ENCODE measurements around the gene SUSD6. TPM values are rescaled to one million over a fixed set of nuclear protein-coding genes. Genes with fewer than 3 reads are reported as not detected.

The SUSD6 gene
- total RNA-seq, 1 donor from 2014 or later, result 23.9 TPM

DNA sequence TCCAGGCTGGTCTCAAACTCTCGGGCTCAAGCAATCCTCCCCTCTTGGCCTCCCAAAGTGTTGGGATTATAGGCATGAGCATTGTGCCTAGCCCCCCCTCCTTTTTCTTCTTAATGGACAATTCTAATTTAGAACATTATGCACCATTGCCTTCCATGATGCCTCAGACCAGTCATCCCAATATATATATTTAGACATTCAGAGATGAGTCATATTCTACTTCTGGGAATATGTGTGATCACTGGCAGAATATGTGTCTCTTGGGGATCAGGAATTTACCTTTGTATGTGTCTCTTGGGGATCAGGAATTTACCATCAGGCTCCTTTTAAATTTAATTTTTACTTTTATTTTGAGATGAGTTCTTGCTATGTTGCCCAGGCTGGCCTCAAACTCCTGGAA is 29.2 kb upstream of the SUSD6 start:
- TF ChIP-seq, protein P1, sequence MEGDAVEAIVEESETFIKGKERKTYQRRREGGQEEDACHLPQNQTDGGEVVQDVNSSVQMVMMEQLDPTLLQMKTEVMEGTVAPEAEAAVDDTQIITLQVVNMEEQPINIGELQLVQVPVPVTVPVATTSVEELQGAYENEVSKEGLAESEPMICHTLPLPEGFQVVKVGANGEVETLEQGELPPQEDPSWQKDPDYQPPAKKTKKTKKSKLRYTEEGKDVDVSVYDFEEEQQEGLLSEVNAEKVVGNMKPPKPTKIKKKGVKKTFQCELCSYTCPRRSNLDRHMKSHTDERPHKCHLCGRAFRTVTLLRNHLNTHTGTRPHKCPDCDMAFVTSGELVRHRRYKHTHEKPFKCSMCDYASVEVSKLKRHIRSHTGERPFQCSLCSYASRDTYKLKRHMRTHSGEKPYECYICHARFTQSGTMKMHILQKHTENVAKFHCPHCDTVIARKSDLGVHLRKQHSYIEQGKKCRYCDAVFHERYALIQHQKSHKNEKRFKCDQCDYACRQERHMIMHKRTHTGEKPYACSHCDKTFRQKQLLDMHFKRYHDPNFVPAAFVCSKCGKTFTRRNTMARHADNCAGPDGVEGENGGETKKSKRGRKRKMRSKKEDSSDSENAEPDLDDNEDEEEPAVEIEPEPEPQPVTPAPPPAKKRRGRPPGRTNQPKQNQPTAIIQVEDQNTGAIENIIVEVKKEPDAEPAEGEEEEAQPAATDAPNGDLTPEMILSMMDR (IDR thresholded peaks at IDR 0.05; ENCODE audit: borderline replicate concordance), result no peak
- intact Hi-C loops (cut with micrococcal nuclease), result no loop called here

DNA sequence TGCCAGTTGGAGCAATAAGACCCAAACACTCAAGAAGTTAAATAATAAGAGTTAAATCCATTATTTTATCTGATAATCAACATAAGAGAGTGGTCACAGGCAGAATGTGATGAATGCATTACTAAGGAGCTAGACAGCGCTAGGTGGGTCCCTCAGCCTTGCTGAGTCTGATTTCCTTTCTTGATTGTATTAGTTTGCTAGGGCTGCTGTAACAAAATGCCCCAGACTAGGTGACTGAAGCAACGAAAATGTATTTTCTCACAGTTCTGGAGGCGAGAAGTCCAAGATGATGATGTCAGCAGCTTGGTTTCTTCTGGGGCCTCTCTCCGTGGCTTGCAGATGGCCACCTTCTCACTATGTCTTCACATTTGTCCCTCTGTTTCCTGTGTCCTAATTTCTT is 28.6 kb upstream of the SUSD6 start:
- H3K36me3 ChIP-seq, result no peaks in the 10 kb centered on the region
- H3K4me1 ChIP-seq, result peaks cover 28% of the 10 kb centered on the region
- no peaks in the 10 kb centered on the region for H3K9me3 ChIP-seq (replicated peaks)
- no peak overlapping the region for H3K27ac ChIP-seq (replicated peaks)
- intact Hi-C loops (cut with micrococcal nuclease), result no loop called here
- TF ChIP-seq, protein P1 (IDR thresholded peaks at IDR 0.05; ENCODE audit: borderline replicate concordance), result no peak
- H3K4me3 ChIP-seq, result no peak overlapping the region
- peaks cover 12% of the 10 kb centered on the region for H3K27me3 ChIP-seq (ENCODE audit: low read depth)
- DNase-seq, result no peak

More for the DNA sequence above, 29.2 kb upstream of the SUSD6 start:
- Histone ChIP-seq H3K4me1 (peaks cover 25% of the 10 kb centered on the region), H3K9me3 (replicated peaks) (no peaks in the 10 kb centered on the region), H3K27me3 (ENCODE audit: low read depth) (peaks cover 19% of the 10 kb centered on the region), H3K36me3 (no peaks in the 10 kb centered on the region), H3K4me3 (no peak overlapping the region), H3K27ac (replicated peaks) (no peak overlapping the region)
- DNase-seq, result no peak

DNA sequence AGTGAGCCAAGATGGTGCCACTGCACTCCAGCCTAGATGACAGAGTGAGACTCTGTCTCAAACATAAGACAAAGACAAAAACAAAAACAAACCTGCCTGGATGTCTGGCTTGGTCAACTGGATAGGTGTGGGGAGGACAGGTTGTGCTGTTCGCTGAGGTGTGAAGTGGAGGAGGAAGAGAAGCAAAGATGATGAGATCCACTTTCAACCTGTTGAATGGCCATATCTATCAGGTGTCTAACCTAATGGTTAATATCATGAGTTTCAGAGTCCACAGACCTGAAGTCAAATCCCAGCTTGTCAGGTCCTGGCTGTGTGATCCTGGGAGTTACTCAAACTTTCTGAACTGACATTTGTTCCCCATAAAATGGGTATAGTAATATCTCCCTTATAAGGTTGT is 27.0 kb upstream of the SUSD6 start:
- H3K36me3 ChIP-seq, result no peaks in the 10 kb centered on the region
- intact Hi-C loops (cut with micrococcal nuclease), result no loop called here
- no peaks in the 10 kb centered on the region for H3K27me3 ChIP-seq (ENCODE audit: low read depth)
- TF ChIP-seq, protein P1 (IDR thresholded peaks at IDR 0.05; ENCODE audit: borderline replicate concordance), result no peak
- peaks cover 28% of the 10 kb centered on the region for H3K4me1 ChIP-seq
- DNase-seq, result no peak
- H3K4me3 ChIP-seq, result no peak overlapping the region
- H3K27ac ChIP-seq (replicated peaks), result no peak overlapping the region
- H3K9me3 ChIP-seq (replicated peaks), result no peaks in the 10 kb centered on the region

DNA sequence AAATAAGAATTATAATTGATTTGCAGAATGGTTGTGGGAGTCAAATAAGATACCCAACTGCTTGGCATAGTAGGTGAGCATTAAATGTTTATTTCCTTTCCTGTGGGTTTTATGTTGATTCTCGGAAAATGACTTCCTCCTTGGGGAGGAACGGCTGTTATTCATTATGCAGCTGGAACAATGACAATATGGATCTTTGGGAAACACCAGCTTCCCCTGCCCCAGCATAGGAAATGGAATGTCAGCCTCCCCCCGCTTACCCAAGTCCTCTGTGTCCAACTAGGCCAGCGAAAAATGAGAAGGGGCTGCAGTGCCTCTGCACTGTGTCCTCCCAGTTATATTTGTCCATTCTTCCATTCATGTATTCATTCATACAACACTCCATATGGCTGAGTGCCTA is 25.0 kb upstream of the SUSD6 start:
- intact Hi-C loops (cut with micrococcal nuclease), result loop anchor here (5.0 kb wide), 1 partner anchor 141 kb away; no protein-coding TSS in a partner anchor
- H3K4me3 ChIP-seq, result no peak overlapping the region
- peak overlapping the region; percentile 19 for H3K27ac ChIP-seq (replicated peaks)

DNA sequence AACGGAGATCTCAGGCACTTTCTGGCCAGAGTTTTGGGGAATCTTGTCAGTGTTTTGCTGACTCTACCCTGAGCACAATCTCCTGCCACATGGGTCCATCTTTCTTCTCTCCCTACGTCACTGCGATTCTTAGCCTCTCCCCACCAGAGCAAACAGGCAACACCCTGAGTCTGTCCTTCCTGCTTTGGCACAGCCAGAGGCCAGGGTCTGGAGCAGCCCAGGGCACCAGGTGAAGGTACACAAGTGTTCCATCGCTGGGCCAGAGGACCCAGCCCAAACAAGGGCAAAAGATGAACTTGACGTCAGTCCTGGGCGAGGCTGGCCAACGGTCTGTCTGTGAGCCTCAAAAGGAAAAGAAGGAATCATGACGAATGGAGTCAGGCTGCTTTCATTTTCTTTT is 24.0 kb upstream of the SUSD6 start:
- Histone ChIP-seq H3K27ac (replicated peaks) (no peak overlapping the region), H3K9me3 (replicated peaks) (no peaks in the 10 kb centered on the region), H3K27me3 (ENCODE audit: low read depth) (no peaks in the 10 kb centered on the region), H3K36me3 (no peaks in the 10 kb centered on the region), H3K4me3 (no peak overlapping the region), H3K4me1 (peaks cover 28% of the 10 kb centered on the region)
- TF ChIP-seq, protein P1 (IDR thresholded peaks at IDR 0.05; ENCODE audit: borderline replicate concordance), result no peak
- intact Hi-C loops (cut with micrococcal nuclease), result loop anchor here (5.0 kb wide), 1 partner anchor 140 kb away; no protein-coding TSS in a partner anchor
- DNase-seq, result no peak

More for the DNA sequence above, 25.0 kb upstream of the SUSD6 start:
- H3K27me3 ChIP-seq (ENCODE audit: low read depth), result no peaks in the 10 kb centered on the region
- TF ChIP-seq, protein P1 (IDR thresholded peaks at IDR 0.05; ENCODE audit: borderline replicate concordance), result no peak
- no peak for DNase-seq
- no peaks in the 10 kb centered on the region for H3K36me3 ChIP-seq
- H3K9me3 ChIP-seq (replicated peaks), result no peaks in the 10 kb centered on the region
- peaks cover 28% of the 10 kb centered on the region for H3K4me1 ChIP-seq

Measured in left ventricle myocardium inferior (tissue), 1 donor.